ENCODE results near the gene SLC26A6. TPM values are rescaled to one million over a fixed set of nuclear protein-coding genes. Genes with fewer than 3 reads are reported as not detected.

SLC26A6 gene
- total RNA-seq, 1 donor from 2014 or later: 4.5 TPM

GRCh38 chr3:48661501-48662144 is 26.4 kb upstream of the SLC26A6 start:
- no peak for DNase-seq

- no peak for DNase-seq
Measured at GRCh38 chr3:48660800-48661400, 25.6 kb upstream of the SLC26A6 start.

- DNase-seq: no peak
Measured at GRCh38 chr3:48656841-48657281, 21.6 kb upstream of the SLC26A6 start.

- DNase-seq: no peak
Measured at GRCh38 chr3:48656061-48656840, 21.0 kb upstream of the SLC26A6 start.

GRCh38 chr3:48655606-48656005 is 20.3 kb upstream of the SLC26A6 start:
- DNase-seq: no peak

GRCh38 chr3:48655063-48655462 is 19.8 kb upstream of the SLC26A6 start:
- no peak for DNase-seq

GRCh38 chr3:48652923-48653715 is 17.9 kb upstream of the SLC26A6 start:
- DNase-seq: no peak

GRCh38 chr3:48651771-48652170 is 16.5 kb upstream of the SLC26A6 start:
- no peak for DNase-seq

- DNase-seq: no peak
Measured at GRCh38 chr3:48650723-48651122, 15.5 kb upstream of the SLC26A6 start.

- no peak for DNase-seq
Measured at GRCh38 chr3:48648188-48648850, 13.1 kb upstream of the SLC26A6 start.

- DNase-seq: no peak
Measured at GRCh38 chr3:48647714-48648113, 12.5 kb upstream of the SLC26A6 start.

GRCh38 chr3:48644898-48645760 is 9.9 kb upstream of the SLC26A6 start:
- no peak for DNase-seq

- no peak for DNase-seq
Measured at GRCh38 chr3:48642605-48643004, 7.3 kb upstream of the SLC26A6 start.

- no peak for DNase-seq
Measured at GRCh38 chr3:48641396-48641795, 6.1 kb upstream of the SLC26A6 start.

- no peak for DNase-seq
Measured at GRCh38 chr3:48639944-48640606, 4.8 kb upstream of the SLC26A6 start.

- DNase-seq: no peak
Measured at GRCh38 chr3:48637305-48637704, 2.0 kb upstream of the SLC26A6 start.

GRCh38 chr3:48636149-48636655 is 941 bp upstream of the SLC26A6 start:
- no peak for DNase-seq

GRCh38 chr3:48634661-48635221 is 520 bp downstream of the SLC26A6 start:
- no peak for DNase-seq

- no peak for DNase-seq
Measured at GRCh38 chr3:48633743-48634142, 1.5 kb downstream of the SLC26A6 start.

- no peak for DNase-seq
Measured at GRCh38 chr3:48633256-48633655, 2.0 kb downstream of the SLC26A6 start.

Data from occipital lobe (tissue), 2 donors.